Left lung (tissue), 10 donors: ENCODE measurements around the gene GINS1. TPM values are rescaled to one million over a fixed set of nuclear protein-coding genes. Genes with fewer than 3 reads are reported as not detected.

Experiments used
- ATAC-seq: fragments of 200-7000 bp; cut with Tn5 transposase; one replicate; pipeline ENCODE4 v1.9.1; 2020; ENCODE audit warnings: moderate library complexity
- DNase-seq, 4 donors: peaks; one replicate each; pipeline ENCODE4 v3.0.0-alpha.2; 2013 to 2020
- H3K27ac ChIP-seq, 2 donors: fragments of 200-600 bp; sonication (generic) in 1 of 2; one replicate each; pipeline versions ENCODE4 v1.5.0 to v1.8.0; 2020 to 2021
- H3K27me3 ChIP-seq, 2 donors: fragments of 200-600 bp; sonication (generic) in 1 of 2; one replicate each; pipeline versions ENCODE4 v1.5.0 to v1.8.0; 2020 to 2021
- H3K36me3 ChIP-seq, 2 donors: fragments of 200-600 bp; sonication (generic) in 1 of 2; one replicate each; pipeline versions ENCODE4 v1.5.0 to v1.8.0; 2020 to 2021
- H3K4me1 ChIP-seq, 2 donors: fragments of 200-600 bp; one replicate each; pipeline ENCODE4 v1.8.0; 2021
- H3K4me3 ChIP-seq, 2 donors: fragments of 200-600 bp; sonication (generic) in 1 of 2; one replicate each; pipeline versions ENCODE4 v1.5.0 to v1.8.0; 2020 to 2021; ENCODE audit warnings: mild to moderate bottlenecking in 1 of 2
- H3K9me3 ChIP-seq, 2 donors: fragments of 200-600 bp; sonication (generic) in 1 of 2; one replicate each; pipeline versions ENCODE4 v1.5.0 to v1.8.0; 2020 to 2021
- intact Hi-C, 2 donors: fragments of 100-400 bp; cut with DNase I; formaldehyde crosslinking; loops; one replicate each; pipeline versions ENCODE4 v1.11.2 to v1.14.2; 2022
- polyA plus RNA-seq, 6 donors: library from polyadenylated mRNA; unstranded; fragments of 120-200 nt; gene quantifications; one replicate each; pipeline ENCODE4 v1.2.1, GENCODE V29; 2013; ENCODE audit not compliant: insufficient read length in 6 of 6
- total RNA-seq, 2 donors: library from RNA; stranded (reverse); fragmentation: NEBNext Ultra II Directional; extraction: Animal tissue kit (Norgen Biotek cat#: 25700); gene quantifications; one replicate each; pipeline ENCODE4 v1.2.1, GENCODE V29; 2021
- TF ChIP-seq, protein P1 (sequence below), 2 donors: fragments of 200-600 bp; sonication (generic) in 1 of 2; IDR thresholded peaks; one replicate each; pipeline versions ENCODE4 v1.5.0 to v1.8.0; 2021; ENCODE audit warnings: antibody characterized with exemption in 2 of 2
- donor health status: DM: no; HTN: yes; CAD: no.
- donor health status: DM: no; HTN: no; CAD: no.

Gene GINS1
- total and polyA plus RNA-seq, 8 donors = 4.8 to 22.9 (median 15.5) TPM

DNA sequence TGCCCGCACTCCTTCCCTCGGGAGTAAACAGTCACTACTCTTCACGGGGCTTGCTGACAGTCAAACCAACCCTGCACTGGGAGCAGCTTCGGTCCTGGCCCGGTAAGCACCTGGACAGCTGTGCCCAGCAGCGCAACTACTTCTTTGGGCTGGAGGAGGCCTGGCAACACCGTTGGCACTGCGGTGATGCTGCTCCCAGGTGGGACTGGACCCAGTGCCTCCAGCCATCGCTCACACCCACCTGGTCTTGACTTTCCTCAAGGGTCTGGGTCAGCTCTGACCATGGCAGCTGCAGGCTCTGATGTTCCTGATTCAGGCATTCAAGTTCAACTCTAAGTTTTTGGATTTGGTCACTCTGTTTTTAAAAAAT is 53.8 kb downstream of the GINS1 start:
- no peak overlapping the region for H3K4me3 ChIP-seq
- no peak for DNase-seq
- ATAC-seq = no peak
- H3K36me3 ChIP-seq = no peaks in the 10 kb centered on the region
- H3K4me1 ChIP-seq = no peaks in the 10 kb centered on the region
- intact Hi-C loops = no loop called here
- no peaks in the 10 kb centered on the region for H3K27me3 ChIP-seq
- TF ChIP-seq, protein P1, sequence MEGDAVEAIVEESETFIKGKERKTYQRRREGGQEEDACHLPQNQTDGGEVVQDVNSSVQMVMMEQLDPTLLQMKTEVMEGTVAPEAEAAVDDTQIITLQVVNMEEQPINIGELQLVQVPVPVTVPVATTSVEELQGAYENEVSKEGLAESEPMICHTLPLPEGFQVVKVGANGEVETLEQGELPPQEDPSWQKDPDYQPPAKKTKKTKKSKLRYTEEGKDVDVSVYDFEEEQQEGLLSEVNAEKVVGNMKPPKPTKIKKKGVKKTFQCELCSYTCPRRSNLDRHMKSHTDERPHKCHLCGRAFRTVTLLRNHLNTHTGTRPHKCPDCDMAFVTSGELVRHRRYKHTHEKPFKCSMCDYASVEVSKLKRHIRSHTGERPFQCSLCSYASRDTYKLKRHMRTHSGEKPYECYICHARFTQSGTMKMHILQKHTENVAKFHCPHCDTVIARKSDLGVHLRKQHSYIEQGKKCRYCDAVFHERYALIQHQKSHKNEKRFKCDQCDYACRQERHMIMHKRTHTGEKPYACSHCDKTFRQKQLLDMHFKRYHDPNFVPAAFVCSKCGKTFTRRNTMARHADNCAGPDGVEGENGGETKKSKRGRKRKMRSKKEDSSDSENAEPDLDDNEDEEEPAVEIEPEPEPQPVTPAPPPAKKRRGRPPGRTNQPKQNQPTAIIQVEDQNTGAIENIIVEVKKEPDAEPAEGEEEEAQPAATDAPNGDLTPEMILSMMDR (IDR thresholded peaks at IDR 0.05) = no peak
- no peak overlapping the region for H3K27ac ChIP-seq
- no peaks in the 10 kb centered on the region for H3K9me3 ChIP-seq

DNA sequence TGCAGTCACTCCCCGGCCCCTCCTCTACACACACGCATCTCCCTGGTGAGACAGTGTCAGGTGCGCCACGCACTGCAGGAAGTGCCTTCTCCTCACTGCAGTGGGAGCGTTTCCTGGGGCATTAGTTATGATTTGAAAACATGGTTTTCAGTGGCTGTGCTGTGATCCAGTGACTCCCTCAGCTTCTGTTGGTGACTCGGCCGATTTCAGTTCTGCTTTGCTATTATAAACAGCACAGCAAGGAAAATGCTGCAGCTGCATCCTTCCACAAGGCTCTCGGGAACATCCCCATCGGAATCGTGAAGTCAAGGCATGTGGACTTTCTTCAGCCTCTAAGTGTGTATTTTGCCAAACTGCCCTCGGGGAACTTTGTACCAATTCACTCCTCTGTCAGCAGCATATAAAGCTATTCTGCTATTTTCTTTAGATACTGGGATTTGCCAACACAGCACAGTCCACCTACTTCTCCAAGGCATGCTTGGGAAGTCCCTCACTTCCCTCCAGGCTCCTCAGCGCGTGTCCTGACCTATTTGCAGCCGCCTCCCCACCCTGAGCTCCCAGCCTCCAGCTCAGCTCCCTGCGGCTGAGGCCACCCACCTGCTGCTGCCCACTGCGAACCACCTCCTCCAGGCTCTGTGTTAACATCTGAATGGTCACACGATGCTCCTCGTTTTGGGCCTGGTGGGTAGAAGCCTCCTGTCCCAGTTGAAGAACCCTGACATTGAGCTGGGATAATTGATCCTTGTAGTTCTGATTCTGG is 54.5 kb downstream of the GINS1 start:
- H3K27ac ChIP-seq = no peak overlapping the region
- DNase-seq (peak in 1 of 4 donors; percentile 35), ATAC-seq (no peak)
- TF ChIP-seq, protein P1 (IDR thresholded peaks at IDR 0.05) = no peak
- no peaks in the 10 kb centered on the region for H3K27me3 ChIP-seq
- H3K9me3 ChIP-seq = no peaks in the 10 kb centered on the region
- no peaks in the 10 kb centered on the region for H3K4me1 ChIP-seq
- H3K4me3 ChIP-seq = no peak overlapping the region
- intact Hi-C loops = no loop called here
- peaks cover 0 to 6% of the 10 kb centered on the region in 2 donors for H3K36me3 ChIP-seq

DNA sequence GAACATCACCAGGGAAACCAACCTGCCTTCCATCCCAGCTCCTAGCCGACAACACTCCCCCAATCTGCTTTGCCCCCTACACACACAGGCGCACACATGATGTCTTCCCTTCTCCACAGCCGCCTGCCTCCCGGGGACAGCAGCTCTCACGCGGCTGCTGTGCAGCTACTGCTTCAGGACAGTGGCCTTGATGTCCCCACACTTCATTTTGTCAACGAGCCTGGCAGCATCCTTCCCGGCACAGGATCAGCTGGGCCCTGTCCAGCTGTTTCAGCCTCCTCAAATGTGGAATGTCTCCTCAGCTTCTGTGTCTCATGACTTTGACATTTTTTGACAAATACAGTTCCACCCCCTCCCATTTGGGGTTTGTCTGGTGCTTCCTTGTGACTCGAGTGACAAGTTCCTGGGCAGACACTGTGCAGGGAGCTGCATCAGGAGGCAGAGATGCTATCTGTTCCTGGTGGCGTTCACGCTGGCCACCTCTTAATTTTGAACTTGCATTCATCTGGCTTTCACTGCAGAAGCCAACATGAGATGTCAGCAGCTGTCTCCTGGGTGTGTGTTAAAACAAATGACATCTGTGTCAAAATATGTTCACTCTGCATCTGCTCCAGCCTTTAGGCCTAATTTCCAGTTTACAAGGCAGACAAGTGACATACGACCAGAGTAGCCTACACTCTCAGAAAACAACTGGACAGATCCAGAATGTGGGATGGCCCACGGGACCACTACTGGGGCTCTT is 57.2 kb downstream of the GINS1 start:
- ATAC-seq (no peak), DNase-seq (peak in 1 of 4 donors; percentile 11)
- Histone ChIP-seq H3K27me3 (no peaks in the 10 kb centered on the region), H3K4me3 (no peak overlapping the region), H3K27ac (no peak overlapping the region), H3K36me3 (peaks cover 0 to 11% of the 10 kb centered on the region in 2 donors), H3K4me1 (no peaks in the 10 kb centered on the region), H3K9me3 (no peaks in the 10 kb centered on the region)
- intact Hi-C loops = no loop called here
- TF ChIP-seq, protein P1 (IDR thresholded peaks at IDR 0.05) = no peak

DNA sequence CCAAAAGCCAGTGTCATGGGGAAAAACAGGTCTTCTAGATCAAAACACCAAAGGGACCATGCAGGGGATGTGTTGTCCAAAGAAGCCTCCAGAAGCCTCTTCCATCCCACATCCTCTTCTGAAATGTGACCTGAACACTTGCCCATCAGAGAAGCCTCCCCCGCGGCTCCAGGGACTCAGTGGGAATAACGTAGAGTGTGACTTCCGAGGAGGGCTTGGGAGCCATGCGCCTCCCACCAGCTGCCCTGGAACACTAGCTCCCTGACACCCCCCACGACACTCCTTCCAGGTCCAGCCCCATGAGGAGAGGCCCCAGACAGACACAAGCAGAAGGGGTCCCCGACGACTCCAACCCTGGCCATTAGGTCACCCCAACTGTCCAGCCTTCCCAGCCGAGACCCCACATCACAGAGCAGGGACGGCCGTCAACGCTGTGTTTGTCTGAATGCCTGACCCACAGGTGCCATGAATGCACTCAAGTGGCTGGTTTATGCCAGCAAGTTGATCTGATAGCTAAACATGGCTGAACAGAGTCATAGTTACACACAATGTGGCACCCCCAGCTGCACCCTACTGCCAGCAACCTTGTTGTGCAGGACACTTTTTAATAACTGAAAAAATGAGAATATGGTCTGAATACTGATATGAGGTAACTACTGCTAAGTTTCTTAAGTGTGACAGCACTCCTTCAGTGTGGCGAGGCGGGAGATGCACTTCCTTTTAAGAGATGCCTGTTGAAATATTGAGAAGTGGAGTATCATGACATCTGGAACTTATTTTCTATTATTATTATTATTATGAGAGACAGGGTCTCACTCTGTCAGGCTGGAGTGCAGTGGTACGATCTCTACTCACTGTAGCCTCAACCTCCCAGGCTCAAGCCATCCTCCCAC is 58.0 kb downstream of the GINS1 start:
- H3K36me3 ChIP-seq = peaks cover 0 to 11% of the 10 kb centered on the region in 2 donors
- H3K27me3 ChIP-seq = no peaks in the 10 kb centered on the region
- H3K4me3 ChIP-seq = no peak overlapping the region
- intact Hi-C loops = no loop called here
- TF ChIP-seq, protein P1 (IDR thresholded peaks at IDR 0.05) = no peak
- no peaks in the 10 kb centered on the region for H3K9me3 ChIP-seq
- DNase-seq (peak in 1 of 4 donors; percentile 21), ATAC-seq (no peak)
- H3K4me1 ChIP-seq = no peaks in the 10 kb centered on the region
- H3K27ac ChIP-seq = no peak overlapping the region
